Putamen (tissue), 1 donor: Measurements from ENCODE around the gene MAML1.
"Not testable (repeated sequence)": the region's sequence is repeated elsewhere in the genome, so short reads cannot be mapped to it uniquely, and the experiment has no call there.

ENCODE experiments used
- DNase-seq: peaks from one replicate; pipeline ENCODE4 v3.0.0-alpha.2; 2016; ENCODE audit warnings: low spot score

The MAML1 gene, protein sequence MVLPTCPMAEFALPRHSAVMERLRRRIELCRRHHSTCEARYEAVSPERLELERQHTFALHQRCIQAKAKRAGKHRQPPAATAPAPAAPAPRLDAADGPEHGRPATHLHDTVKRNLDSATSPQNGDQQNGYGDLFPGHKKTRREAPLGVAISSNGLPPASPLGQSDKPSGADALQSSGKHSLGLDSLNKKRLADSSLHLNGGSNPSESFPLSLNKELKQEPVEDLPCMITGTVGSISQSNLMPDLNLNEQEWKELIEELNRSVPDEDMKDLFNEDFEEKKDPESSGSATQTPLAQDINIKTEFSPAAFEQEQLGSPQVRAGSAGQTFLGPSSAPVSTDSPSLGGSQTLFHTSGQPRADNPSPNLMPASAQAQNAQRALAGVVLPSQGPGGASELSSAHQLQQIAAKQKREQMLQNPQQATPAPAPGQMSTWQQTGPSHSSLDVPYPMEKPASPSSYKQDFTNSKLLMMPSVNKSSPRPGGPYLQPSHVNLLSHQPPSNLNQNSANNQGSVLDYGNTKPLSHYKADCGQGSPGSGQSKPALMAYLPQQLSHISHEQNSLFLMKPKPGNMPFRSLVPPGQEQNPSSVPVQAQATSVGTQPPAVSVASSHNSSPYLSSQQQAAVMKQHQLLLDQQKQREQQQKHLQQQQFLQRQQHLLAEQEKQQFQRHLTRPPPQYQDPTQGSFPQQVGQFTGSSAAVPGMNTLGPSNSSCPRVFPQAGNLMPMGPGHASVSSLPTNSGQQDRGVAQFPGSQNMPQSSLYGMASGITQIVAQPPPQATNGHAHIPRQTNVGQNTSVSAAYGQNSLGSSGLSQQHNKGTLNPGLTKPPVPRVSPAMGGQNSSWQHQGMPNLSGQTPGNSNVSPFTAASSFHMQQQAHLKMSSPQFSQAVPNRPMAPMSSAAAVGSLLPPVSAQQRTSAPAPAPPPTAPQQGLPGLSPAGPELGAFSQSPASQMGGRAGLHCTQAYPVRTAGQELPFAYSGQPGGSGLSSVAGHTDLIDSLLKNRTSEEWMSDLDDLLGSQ

DNA sequence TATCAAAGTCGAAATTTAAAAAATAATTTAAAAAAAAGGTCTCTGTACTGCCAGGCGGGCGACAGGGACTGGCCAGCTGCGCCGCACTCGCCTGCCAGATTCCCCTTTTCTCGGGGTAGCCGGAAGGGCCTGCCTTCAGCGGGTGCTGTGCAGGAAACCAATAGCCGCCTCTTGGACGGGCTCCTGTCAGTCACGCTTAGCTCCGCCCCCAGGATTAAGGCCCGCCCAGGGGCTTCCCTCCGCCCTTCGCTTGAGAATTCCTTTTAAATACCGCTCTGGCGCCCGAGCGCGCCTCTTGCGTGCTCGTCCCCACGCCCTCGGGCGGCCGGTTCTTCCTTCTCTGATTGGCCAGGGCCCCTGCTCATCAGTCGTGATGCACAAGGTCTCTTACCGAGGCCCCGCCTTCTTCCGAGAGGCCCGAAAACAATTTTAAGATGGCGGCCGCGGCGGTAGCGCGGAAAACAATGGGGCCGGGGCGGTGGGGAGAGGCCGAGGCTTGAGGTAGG, at the start of gene MAML1:
TSS of gene MAML1 (plus strand) at position 411 of the 506 bp plus-strand sequence. CDS start 291 bp downstream, outside the sequence.
- peak; percentile 100 for DNase-seq

DNA sequence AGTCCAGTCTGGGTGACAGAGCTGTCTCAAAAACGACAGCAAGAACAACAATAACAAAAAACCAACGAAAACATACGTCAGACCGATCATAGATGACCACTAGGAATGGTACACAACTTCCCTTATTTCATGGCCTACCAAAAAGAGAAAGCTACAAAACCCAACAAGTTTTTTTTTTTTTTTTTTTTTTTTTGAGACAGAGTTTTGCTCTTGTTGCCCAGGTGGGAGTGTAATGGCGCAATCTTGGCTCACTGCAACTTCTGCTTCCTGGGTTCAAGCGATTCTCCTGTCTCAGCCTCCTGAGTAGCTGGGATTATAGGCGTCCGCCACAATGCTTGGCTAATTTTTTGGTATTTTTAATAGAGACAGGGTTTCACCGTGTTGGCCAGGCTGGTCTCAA, 43.4 kb upstream of the MAML1 start:
- DNase-seq: not testable (repeated sequence)

DNA sequence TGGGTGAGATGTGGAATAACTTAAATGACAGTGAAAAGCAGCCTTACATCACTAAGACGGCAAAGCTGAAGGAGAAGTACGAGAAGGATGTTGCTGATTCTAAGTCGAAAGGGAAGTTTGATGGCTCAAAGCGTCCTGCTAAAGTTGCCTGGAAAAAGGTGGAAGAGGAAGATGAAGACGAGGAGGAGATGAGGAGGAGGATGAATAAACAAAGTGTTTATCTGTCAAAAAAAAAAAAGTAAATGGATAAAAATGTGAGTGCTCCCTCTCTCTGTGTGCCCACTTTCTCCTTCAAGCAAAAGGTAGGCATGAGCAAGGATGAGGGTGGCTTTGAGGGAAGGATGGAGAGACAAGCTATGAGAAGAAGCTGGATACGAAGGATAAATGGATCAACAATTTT, 38.1 kb upstream of the MAML1 start:
- no peak for DNase-seq

DNA sequence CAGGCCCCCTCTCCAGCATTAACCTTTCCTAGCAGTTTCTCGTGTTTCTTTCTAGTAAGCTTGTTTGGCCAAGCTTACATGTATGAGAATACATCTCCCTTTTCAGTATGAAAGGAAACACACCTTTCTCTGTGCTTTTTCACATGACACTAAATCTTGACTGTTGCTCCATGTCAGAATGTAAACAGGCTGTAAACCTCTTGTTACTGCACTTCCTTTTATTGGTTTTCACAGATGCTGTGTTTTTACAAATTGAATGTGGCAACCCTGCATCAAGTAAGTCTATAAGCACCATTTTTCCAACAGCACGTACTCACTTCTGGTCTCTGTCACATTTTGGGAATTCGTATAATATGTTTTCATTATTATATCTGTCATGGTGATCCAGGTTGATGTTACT, 36.0 kb upstream of the MAML1 start:
- DNase-seq: no peak

DNA sequence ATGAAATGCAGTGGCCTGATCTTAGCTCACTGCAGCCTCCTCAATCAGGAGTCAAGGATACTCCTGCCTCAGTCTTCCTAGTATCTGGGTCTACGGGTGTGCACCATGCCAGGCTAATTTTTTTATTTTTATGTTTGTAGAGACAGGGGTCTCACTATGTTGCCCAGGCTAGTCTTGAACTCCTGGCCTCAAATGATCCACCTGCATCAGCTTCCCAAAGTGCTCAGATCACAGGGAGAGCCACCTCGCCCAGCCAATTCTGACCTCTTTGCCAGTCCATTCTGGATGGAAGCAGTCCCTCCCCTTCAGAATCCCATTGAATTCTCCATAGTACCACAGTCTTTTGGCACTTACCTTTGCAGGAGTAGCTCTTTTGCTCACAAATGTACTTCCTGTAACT, 35.5 kb upstream of the MAML1 start:
- DNase-seq: no peak

DNA sequence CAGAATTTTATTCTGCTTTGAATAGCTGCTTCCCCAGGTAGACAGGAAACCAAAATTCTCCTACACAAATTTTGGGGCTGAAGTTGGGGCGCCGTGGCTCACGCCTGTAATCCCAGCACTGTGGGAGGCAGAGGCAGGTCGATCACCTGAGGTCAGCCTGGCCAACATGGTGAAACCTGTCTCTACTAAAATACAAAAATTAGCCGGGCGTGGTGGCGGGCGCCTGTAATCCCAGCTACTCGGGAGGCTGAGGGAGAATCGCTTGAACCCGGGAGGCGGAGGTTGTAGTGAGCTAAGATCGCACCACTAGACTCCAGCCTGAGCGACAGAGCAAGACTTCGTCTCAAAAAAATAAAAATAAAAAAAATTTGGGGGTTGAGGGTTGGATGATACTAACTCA, 35.1 kb upstream of the MAML1 start:
- not testable (repeated sequence) for DNase-seq

DNA sequence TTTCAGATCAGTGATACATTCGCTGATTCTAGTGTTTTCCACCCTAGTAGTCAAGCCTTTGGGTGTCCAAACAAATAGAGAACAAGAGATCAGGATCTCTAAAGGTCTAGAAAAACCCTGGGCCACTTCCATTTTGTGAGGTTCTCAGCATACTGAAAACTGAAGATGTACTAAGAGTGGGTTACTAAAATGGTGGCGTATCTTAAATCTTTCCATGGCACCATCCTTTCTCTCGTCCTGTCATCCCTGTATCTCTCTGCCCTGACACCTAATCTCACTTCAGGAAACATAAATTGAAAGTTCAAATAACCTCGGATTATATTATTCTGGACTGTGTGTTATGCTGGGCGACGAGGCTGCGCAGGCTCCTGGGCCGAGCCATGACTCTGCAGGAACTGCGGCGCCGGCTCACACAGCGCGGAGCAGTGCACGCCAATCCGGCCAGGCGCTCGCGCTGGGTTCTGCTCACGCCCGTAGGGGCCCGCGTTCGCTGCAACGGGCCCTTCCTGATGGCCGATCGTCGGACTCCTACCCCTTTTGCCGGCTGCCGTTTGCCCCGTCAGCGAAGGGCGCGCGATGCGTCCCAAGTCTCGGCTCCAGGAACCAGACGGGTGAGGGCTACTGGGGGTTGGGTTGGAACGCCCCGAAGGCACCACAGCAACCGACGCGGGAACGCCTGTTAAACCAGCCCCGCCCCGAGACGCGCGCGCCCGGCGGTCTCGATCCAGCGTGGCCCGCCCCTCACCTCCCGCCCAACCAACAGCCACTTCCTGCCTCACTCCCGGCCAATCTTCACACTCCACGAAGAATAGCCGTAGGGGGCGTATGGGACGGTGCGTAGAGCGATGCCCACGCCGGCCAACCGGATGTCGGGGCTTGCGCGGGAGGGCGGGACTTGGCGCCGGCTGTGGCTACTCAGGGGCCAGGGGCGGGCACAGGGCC, 34.4 kb upstream of the MAML1 start:
- DNase-seq: peak; percentile 99

DNA sequence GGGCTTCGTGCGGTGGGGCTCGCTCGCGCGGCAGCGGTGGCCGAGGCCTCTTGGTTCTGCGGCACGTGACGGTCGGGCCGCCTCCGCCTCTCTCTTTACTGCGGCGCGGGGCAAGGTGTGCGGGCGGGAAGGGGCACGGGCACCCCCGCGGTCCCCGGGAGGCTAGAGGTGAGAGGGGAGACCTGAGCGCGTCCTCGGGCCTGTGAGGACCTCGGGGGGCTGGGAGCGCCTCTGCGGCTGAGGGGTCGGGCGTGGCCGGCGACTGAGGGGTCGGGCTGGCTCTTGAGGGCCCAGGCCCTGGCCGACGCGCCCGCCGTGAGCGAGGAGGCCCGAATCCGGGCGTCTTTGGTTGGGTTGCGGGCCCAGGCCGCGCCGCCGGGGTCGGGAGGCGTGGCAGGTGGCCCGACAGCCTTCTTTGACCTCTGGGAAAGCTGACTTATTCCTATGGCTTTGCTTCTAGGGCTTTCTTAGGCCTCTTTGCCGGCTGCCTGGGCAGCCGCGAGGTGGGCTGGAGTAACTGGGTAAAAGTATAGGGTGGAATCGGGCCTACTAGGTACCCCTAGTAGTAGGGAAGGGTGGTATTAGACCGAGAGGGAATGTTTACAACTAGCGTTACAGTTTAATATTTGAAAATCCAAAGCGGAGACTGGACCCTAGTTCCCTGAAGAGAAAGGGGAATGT, 33.5 kb upstream of the MAML1 start, which contains the start of gene CANX:
TSS of gene CANX (plus strand) at position 33 of the 681 bp plus-strand sequence. CDS start 6,715 bp downstream, outside the sequence.
- no peak for DNase-seq

DNA sequence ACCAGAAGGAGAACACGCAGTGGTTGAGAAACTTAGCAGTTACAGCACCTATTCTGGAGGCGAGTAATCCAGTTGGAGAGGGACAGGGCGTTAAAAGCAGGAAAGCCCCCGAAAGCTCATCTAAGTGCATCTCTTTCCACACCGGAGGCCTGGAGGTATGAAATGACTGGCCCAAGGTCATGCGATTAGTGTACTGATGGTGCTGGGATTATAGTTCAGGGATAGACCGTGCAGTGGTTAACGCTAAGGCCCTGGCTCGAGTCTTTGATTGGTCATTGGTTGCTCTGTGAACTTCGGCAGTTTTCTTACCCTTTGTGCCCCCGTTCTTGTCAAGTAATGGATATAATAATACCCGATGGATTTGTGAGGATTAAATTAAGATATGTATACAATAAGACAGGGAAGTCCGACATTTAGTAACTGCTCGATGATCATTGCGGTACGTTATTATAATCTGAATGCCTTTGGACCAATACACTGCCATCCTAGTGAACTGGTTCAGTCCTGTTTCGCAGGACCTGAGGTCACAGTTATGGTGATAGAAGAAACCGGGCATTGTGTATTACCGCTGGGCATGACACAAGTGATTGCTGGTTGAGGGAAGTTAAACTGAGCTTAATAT, 32.9 kb upstream of the MAML1 start:
- no peak for DNase-seq

DNA sequence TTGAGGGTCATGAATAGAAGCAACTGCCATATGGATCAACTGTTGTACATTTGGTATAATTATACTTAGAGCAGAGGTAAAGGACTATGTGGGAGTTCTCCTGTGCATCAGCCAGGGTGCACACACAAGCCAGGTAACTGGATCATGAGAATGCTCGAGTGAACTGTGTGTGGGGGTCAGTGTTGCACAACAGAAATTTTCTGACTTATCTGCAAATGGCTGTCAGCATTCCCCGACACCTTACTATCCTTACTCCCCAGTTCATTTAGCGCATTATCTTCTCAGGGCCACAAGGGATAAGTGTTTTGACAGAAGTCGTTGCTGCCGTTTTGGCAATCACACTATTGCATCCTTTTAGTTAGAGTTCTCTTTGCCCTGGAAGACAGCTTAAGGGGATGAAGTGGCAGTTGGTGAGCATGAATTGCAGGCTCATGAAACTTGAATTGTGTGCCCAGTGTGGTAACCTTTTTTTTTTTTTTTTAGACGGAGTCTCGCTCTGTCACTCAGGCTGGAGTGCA, 32.2 kb upstream of the MAML1 start:
- DNase-seq: peak; percentile 13

DNA sequence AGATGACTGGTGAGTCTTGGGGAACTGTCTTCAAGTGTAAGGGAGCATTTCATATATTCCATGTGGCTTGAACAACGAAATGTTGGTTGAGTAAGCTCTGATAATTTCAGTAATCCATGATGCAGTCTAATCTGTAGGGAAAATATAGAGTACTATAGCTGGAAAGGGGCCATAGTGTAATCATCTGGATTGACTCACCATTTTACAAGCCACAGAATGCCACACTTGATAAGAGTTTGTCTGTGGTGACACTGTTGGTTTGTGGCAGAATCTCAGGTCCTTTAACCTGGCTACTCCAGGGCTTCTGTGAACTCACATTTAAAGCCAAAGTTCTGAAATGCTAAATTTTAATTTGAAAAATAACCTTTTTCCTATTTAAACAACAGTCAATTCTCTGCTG, 16.3 kb upstream of the MAML1 start:
- DNase-seq: no peak

DNA sequence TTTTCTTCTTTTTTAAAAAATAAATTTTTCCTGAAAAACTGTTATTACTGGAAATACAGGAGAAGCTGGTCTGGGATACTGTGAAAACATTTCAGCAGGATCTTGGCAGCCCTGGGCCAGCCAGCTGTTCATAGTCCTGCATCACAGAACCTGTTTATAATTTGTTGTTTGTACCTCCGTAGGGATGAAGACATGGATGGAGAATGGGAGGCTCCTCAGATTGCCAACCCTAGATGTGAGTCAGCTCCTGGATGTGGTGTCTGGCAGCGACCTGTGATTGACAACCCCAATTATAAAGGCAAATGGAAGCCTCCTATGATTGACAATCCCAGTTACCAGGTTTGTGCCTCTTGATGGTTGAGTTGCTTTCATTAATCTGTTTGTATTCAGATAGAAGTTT, 12.4 kb upstream of the MAML1 start:
- DNase-seq: no peak

DNA sequence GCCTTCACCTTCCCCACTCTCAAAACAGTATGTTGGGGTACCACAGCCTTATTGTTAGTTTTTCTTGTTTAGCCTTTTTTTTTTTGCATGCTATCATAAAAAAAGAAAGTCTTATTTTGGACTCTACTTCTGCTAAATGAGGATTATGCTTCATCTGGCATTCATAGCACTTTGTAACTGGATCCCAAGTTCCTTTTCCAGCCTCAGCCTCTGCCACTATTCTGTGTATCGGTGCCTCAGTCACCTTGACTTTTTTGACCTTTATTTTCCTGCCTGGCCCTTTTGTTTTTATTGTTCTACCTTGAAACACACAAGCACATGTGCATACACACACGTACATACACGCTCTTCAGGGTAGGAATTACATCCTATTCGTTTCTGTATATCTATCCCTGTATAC, 8.5 kb upstream of the MAML1 start:
- DNase-seq: no peak

DNA sequence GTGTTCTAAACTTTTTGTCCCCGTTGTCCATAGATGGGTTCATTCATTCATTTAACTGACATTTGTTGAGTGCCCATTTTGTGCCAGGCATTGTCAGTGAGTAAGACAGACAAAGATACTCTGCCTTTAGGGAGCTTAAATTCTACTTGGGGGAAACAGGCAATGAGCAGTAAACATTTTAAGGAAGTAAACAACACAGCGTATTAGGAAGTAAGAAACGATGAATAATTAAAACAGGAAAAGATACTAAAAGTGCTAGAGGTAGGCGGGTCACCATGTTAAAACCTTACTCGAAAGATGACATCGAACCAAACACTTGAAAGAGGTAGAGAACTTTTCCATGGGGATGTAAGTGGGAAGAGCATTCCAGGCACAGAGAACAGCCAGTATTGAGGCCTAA, 5.5 kb upstream of the MAML1 start:
- no peak for DNase-seq

DNA sequence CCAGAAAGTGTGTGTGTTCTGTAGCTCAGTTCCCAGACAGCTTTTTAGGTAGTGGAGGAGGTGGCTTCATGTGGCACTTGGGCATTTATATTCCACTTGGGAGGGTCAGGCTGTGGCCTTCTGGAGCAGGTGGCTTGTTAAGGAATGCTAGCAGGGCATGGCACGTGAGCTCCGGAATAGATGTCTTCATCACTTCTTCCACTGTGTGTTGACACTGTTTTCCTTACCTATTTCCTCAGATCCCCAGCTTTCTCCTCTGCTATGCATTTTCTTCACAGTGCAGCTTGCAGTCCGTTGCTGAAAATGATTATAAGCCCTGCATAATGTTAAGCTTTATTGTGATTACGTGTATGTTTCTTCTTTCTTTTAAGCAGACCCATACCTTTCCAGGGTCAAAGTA, 3.3 kb upstream of the MAML1 start:
- DNase-seq: no peak

DNA sequence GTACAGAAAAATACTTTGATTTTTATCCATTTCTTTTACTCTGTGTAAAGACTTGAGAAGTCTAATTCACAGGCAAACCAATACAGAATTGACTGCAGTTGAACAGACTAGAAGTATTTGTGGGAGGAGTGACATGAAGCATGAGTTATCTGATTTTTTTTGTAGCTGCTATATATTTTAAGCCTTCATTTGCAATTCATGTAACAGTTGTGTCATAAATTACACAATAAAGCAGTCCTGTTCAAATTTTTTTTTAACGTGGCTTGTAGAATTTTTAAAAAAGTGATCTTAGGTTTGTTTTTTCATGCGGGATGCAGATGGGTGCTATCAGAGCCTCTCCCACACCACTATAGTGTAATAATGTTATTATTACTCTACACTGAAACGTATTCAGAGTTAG, 2.9 kb upstream of the MAML1 start:
- peak; percentile 41 for DNase-seq

DNA sequence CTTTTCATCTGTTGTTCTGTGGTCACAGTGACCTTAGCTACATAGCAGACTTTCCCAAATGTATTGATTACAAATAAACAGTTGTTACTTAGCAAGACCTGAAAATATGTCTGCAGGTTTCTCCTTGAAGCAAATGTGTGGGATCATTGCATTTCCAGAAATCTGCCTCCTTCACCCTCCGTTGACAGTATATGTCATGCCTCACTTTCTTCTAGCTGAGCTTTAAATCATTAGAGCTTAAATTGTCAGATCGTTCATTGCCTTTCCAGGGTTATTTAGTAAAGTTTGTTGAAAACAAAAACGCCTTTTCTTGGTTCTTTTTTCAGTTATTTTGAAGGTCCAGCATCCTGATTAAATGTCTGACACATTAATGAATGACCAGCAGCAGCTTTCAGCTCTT, 2.3 kb upstream of the MAML1 start:
- DNase-seq: peak; percentile 53

DNA sequence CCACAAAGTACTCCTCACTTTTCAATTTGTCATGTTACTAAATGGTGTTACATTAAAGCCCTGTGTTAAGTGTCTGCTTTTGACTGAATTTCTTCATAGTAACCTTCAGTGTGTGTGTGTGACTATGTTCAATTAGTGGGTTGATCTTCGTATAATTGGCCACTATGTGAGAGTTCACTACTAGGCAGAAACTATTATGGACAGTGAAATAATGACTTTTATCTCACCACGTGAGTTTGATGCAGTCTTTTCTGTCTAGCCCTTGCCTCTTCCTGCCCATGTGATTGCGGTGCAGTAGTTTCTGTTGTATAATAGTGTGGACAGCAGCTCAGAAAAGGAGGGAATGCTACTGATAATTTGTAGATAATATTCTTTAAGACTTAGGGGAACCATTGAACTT, 1.8 kb upstream of the MAML1 start:
- no peak for DNase-seq

DNA sequence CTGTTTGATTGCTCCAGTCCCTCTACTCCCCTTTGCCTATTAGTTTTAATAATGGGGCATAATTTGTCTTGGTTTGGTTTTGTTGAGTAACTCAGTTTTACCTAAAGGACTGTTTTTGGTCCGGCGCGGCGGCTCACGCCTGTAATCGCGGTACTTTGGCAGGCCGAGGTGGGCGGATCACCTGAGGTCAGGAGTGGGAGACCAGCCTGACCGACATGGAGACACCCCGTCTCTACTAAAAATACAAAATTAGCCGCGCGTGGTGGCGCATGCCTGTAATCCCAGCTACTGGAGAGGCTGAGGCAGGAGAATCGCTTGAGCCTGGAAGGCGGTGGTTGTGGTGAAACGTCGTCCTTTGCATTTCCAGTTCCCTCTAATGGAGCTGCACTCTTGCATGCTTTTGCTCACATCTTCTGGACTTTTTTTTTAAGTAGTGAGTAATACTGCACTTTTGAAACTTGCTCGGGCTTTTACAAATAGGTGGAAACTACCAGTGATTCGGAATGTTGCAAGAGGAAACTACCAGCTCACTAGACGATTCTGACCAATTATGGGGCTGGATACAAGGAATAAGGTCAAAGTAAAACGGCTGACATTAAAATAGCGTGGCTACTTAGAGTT, 721 bp upstream of the MAML1 start:
- DNase-seq: no peak
